Right lobe of liver (tissue), 6 donors: ENCODE measurements around the gene NOVA2. TPM values are rescaled to one million over a fixed set of nuclear protein-coding genes. Genes with fewer than 3 reads are reported as not detected.

Source experiments
- ATAC-seq, 4 donors: fragments of 200-7000 bp; cut with Tn5 transposase; one replicate each; pipeline ENCODE4 v1.9.1; 2020; ENCODE audit warnings: mild to moderate bottlenecking in 4 of 4, moderate library complexity in 4 of 4
- DNase-seq, 3 donors: peaks; one replicate each; pipeline ENCODE4 v3.0.0-alpha.2; 2020
- H3K27ac ChIP-seq, 3 donors: fragments of 200-600 bp; one replicate each; pipeline ENCODE4 v1.8.0; 2022
- H3K27me3 ChIP-seq, 2 donors: fragments of 200-600 bp; one replicate each; pipeline ENCODE4 v1.8.0; 2022
- H3K36me3 ChIP-seq, 4 donors: fragments of 200-600 bp; sonication (generic) in 1 of 4; one replicate each; pipeline versions ENCODE4 v1.5.1 to v1.8.0; 2017 to 2022; ENCODE audit warnings: control low read depth in 1 of 4
- H3K4me1 ChIP-seq, 4 donors: fragments of 200-600 bp; sonication (generic) in 1 of 4; one replicate each; pipeline versions ENCODE4 v1.5.1 to v1.8.0; 2017 to 2022; ENCODE audit warnings: control low read depth in 1 of 4
- H3K4me3 ChIP-seq, 3 donors: fragments of 200-600 bp; one replicate each; pipeline ENCODE4 v1.8.0; 2022
- H3K9me3 ChIP-seq, 4 donors: fragments of 200-600 bp; sonication (generic) in 1 of 4; one replicate each; pipeline versions ENCODE4 v1.5.1 to v1.8.0; 2017 to 2022; ENCODE audit warnings: control low read depth in 1 of 4
- CTCF ChIP-seq, 4 donors: fragments of 200-600 bp in 3 of 4; fragments of 450-650 bp in 1 of 4; IDR thresholded peaks; one replicate each; pipeline versions ENCODE4 v1.5.1 to v1.8.0; 2016 to 2022; ENCODE audit warnings: antibody characterized with exemption in 4 of 4, mild to moderate bottlenecking in 2 of 4
- POLR2A ChIP-seq: fragments of 450-650 bp; IDR thresholded peaks from one replicate; pipeline ENCODE4 v1.6.1; 2017; ENCODE audit warnings: antibody characterized with exemption, mild to moderate bottlenecking
- WGBS: methylation state at CpG from one replicate; pipeline ENCODE4 v1.1.6; 2018; ENCODE audit warnings: low coverage, low lambda C conversion rate; ENCODE audit not compliant: insufficient coverage; ENCODE audit errors: missing lambda C conversion rate; 5-methylcytosine and 5-hydroxymethylcytosine counted together
- intact Hi-C, 2 donors: fragments of 100-400 bp; cut with DNase I; formaldehyde crosslinking; loops; one replicate each; pipeline versions ENCODE4 v1.11.2 to v1.14.1; 2022
- total RNA-seq, 6 experiments: library from RNA; depleted of rRNA in 2 of 6; stranded (reverse); fragments of >200 nt in 2 of 6; fragmentation: NEBNext Ultra II Directional in 3 of 6; extraction: Animal tissue kit (Norgen Biotek cat#: 25700) in 3 of 6; gene quantifications; one replicate each; pipeline versions ENCODE4 v1.1.0 to v1.2.4, GENCODE V29; 2016 to 2023
- donor health status: DM: no; HTN: yes; CAD: no.
- donor health status: DM: no; HTN: no; CAD: no.
- donor health status: DM: no; HTN: no; CAD: no.
- donor health status: DM: no; HTN: yes; CAD: no.
- donor health status: DM: no; HTN: yes; CAD: no.

NOVA2 gene
- total RNA-seq, 6 experiments from 2014 or later, result 0.66 to 2.5 (median 0.85) TPM

GRCh38 chr19:46002678-46003275 is 29.1 kb upstream of the NOVA2 start:
- 95% methylated on average over 10 of the region's 15 CpGs for WGBS
- Histone ChIP-seq H3K27ac (no peak overlapping the region), H3K36me3 (no peaks in the 10 kb centered on the region), H3K4me3 (no peak overlapping the region), H3K9me3 (no peaks in the 10 kb centered on the region), H3K27me3 (no peaks in the 10 kb centered on the region), H3K4me1 (no peaks in the 10 kb centered on the region)
- intact Hi-C loops, result no loop called here
- no peak for DNase-seq
- ATAC-seq, result no peak
- no peak for TF ChIP-seq CTCF (IDR thresholded peaks at IDR 0.05)

- Histone ChIP-seq H3K27ac (no peak overlapping the region), H3K4me1 (peaks cover 0 to 6% (median under 1%) of the 10 kb centered on the region in 4 donors), H3K4me3 (no peak overlapping the region), H3K36me3 (no peaks in the 10 kb centered on the region), H3K27me3 (no peaks in the 10 kb centered on the region), H3K9me3 (no peaks in the 10 kb centered on the region)
- TF ChIP-seq CTCF (IDR thresholded peaks at IDR 0.05) (no peak), POLR2A (no peak)
- DNase-seq (peak in 1 of 3 donors; percentile 33), ATAC-seq (peak; percentile 39 to 63 (median 58))
- intact Hi-C loops, result no loop called here
- WGBS, result 13% methylated on average over 25 of the region's 34 CpGs
These were observed 27.0 kb upstream of the NOVA2 start for GRCh38 chr19:46000491-46001246.

- no peaks in the 10 kb centered on the region for H3K36me3 ChIP-seq
- TF ChIP-seq CTCF (IDR thresholded peaks at IDR 0.05), result no peak
- no peak for TF ChIP-seq POLR2A
- no peaks in the 10 kb centered on the region for H3K27me3 ChIP-seq
- intact Hi-C loops, result no loop called here
- 29% methylated on average over 13 of the region's 14 CpGs for WGBS
- H3K27ac ChIP-seq, result no peak overlapping the region
- no peak for ATAC-seq
- no peak overlapping the region for H3K4me3 ChIP-seq
- H3K4me1 ChIP-seq, result peaks cover 0 to 6% (median under 1%) of the 10 kb centered on the region in 4 donors
- no peak for DNase-seq
- H3K9me3 ChIP-seq, result no peaks in the 10 kb centered on the region
These were observed 26.0 kb upstream of the NOVA2 start for GRCh38 chr19:45999653-46000121.

- H3K36me3 ChIP-seq, result no peaks in the 10 kb centered on the region
- ATAC-seq (no peak), DNase-seq (no peak)
- H3K4me3 ChIP-seq, result no peak overlapping the region
- no peaks in the 10 kb centered on the region for H3K27me3 ChIP-seq
- TF ChIP-seq POLR2A, result no peak
- TF ChIP-seq CTCF (IDR thresholded peaks at IDR 0.05), result no peak
- intact Hi-C loops, result no loop called here
- H3K27ac ChIP-seq, result no peak overlapping the region
- no peaks in the 10 kb centered on the region for H3K9me3 ChIP-seq
- H3K4me1 ChIP-seq, result peaks cover 0 to 9% (median under 1%) of the 10 kb centered on the region in 4 donors
- WGBS, result 83% methylated on average over 2 of the region's 4 CpGs
These were observed 25.2 kb upstream of the NOVA2 start for GRCh38 chr19:45998834-45999233.
